Measurements from ENCODE around the gene GPR183.

The GPR183 gene

GRCh38 chr13:99295488-99296252 is 11.5 kb downstream of the GPR183 start:
- no peak for DNase-seq (ENCODE audit: low read depth in 2 of 2)

- DNase-seq (ENCODE audit: low read depth in 2 of 2) = no peak
Observed at GRCh38 chr13:99294958-99295357, 12.2 kb downstream of the GPR183 start.

- DNase-seq (ENCODE audit: low read depth in 2 of 2) = no peak
Observed at GRCh38 chr13:99294198-99294597, 13.0 kb downstream of the GPR183 start.

GRCh38 chr13:99293178-99293577 is 14.0 kb downstream of the GPR183 start:
- DNase-seq (ENCODE audit: low read depth in 2 of 2) = no peak

GRCh38 chr13:99290894-99291293 is 16.3 kb downstream of the GPR183 start:
- no peak for DNase-seq (ENCODE audit: low read depth in 2 of 2)

GRCh38 chr13:99289674-99290337 is 17.4 kb downstream of the GPR183 start:
- no peak for DNase-seq (ENCODE audit: low read depth in 2 of 2)

GRCh38 chr13:99289271-99289670 is 17.9 kb downstream of the GPR183 start:
- no peak for DNase-seq (ENCODE audit: low read depth in 2 of 2)

GRCh38 chr13:99288089-99288488 is 19.1 kb downstream of the GPR183 start:
- DNase-seq (ENCODE audit: low read depth in 2 of 2) = no peak

- DNase-seq (ENCODE audit: low read depth in 2 of 2) = no peak
Observed at GRCh38 chr13:99287551-99287950, 19.6 kb downstream of the GPR183 start.

GRCh38 chr13:99285432-99286182 is 21.6 kb downstream of the GPR183 start:
- DNase-seq (ENCODE audit: low read depth in 2 of 2) = no peak

- no peak for DNase-seq (ENCODE audit: low read depth in 2 of 2)
Observed at GRCh38 chr13:99282264-99283231, 24.7 kb downstream of the GPR183 start.

GRCh38 chr13:99281811-99282263 is 25.4 kb downstream of the GPR183 start:
- DNase-seq (ENCODE audit: low read depth in 2 of 2) = peak in 1 of 2 donors; percentile 24

GRCh38 chr13:99280166-99280565 is 27.0 kb downstream of the GPR183 start:
- no peak for DNase-seq (ENCODE audit: low read depth in 2 of 2)

GRCh38 chr13:99279637-99280036 is 27.6 kb downstream of the GPR183 start:
- no peak for DNase-seq (ENCODE audit: low read depth in 2 of 2)

- DNase-seq (ENCODE audit: low read depth in 2 of 2) = no peak
Observed at GRCh38 chr13:99278843-99279242, 28.4 kb downstream of the GPR183 start.

- no peak for DNase-seq (ENCODE audit: low read depth in 2 of 2)
Observed at GRCh38 chr13:99278200-99278599, 29.0 kb downstream of the GPR183 start.

- no peak for DNase-seq (ENCODE audit: low read depth in 2 of 2)
Observed at GRCh38 chr13:99277629-99278028, 29.6 kb downstream of the GPR183 start.

GRCh38 chr13:99276706-99277105 is 30.5 kb downstream of the GPR183 start:
- no peak for DNase-seq (ENCODE audit: low read depth in 2 of 2)

GRCh38 chr13:99275093-99275469 is 32.1 kb downstream of the GPR183 start:
- no peak for DNase-seq (ENCODE audit: low read depth in 2 of 2)

- no peak for DNase-seq (ENCODE audit: low read depth in 2 of 2)
Observed at GRCh38 chr13:99273128-99273527, 34.1 kb downstream of the GPR183 start.

- DNase-seq (ENCODE audit: low read depth in 2 of 2) = no peak
Observed at GRCh38 chr13:99272481-99272880, 34.7 kb downstream of the GPR183 start.

All from stimulated activated CD8-positive, alpha-beta memory T cell treated with anti-CD3 and anti-CD28 coated beads, Interleukin-7, amount 100 ng/mL, for 1 hour (primary cell).